HG02981 (cell line): ENCODE data around the gene TSPEAR.
"Not testable (repeated sequence)": the region's sequence is repeated elsewhere in the genome, so short reads cannot be mapped to it uniquely, and the experiment has no call there.

Experiments
- ATAC-seq: cut with Tn5 transposase; IDR thresholded peaks from one replicate; pipeline ENCODE4 v1.9.1; 2021; ENCODE audit warnings: mild to moderate bottlenecking, moderate library complexity; ENCODE audit not compliant: unreplicated experiment

The TSPEAR gene

GRCh38 chr21:44703731-44704635 is 7.4 kb downstream of the TSPEAR start:
- no peak for ATAC-seq

- no peak for ATAC-seq
Observed at GRCh38 chr21:44702973-44703730, 8.2 kb downstream of the TSPEAR start.

GRCh38 chr21:44702111-44702972 is 9.0 kb downstream of the TSPEAR start:
- no peak for ATAC-seq

- ATAC-seq, result no peak
Observed at GRCh38 chr21:44701541-44701940, 9.8 kb downstream of the TSPEAR start.

- ATAC-seq, result no peak
Observed at GRCh38 chr21:44701023-44701400, 10.4 kb downstream of the TSPEAR start.

GRCh38 chr21:44700101-44701022 is 11.0 kb downstream of the TSPEAR start:
- ATAC-seq, result no peak

- ATAC-seq, result no peak
Observed at GRCh38 chr21:44699502-44700001, 11.8 kb downstream of the TSPEAR start.

GRCh38 chr21:44697811-44698734 is 13.3 kb downstream of the TSPEAR start:
- ATAC-seq, result no peak

GRCh38 chr21:44697172-44697810 is 14.1 kb downstream of the TSPEAR start, which contains the start of gene KRTAP10-12:
TSS of gene KRTAP10-12 (plus strand) at chr21:44697172. CDS start at chr21:44697202, 30 bp downstream.
- ATAC-seq, result not testable (repeated sequence)

GRCh38 chr21:44696572-44696971 is 14.8 kb downstream of the TSPEAR start:
- no peak for ATAC-seq

- no peak for ATAC-seq
Observed at GRCh38 chr21:44695641-44696040, 15.7 kb downstream of the TSPEAR start.

GRCh38 chr21:44695184-44695583 is 16.2 kb downstream of the TSPEAR start:
- ATAC-seq, result no peak

GRCh38 chr21:44694776-44695175 is 16.6 kb downstream of the TSPEAR start:
- ATAC-seq, result no peak

- no peak for ATAC-seq
Observed at GRCh38 chr21:44692798-44693512, 18.4 kb downstream of the TSPEAR start.

GRCh38 chr21:44691686-44692085 is 19.7 kb downstream of the TSPEAR start:
- ATAC-seq, result no peak

GRCh38 chr21:44689740-44690139 is 21.6 kb downstream of the TSPEAR start:
- not testable (repeated sequence) for ATAC-seq

GRCh38 chr21:44687671-44688070 is 23.7 kb downstream of the TSPEAR start:
- no peak for ATAC-seq
